DMS53 treated with DMSO at 0.1 percent for 48 hours (cell line): ENCODE measurements around the gene PSD4.

Source experiments
- DNase-seq: peaks from one replicate; lab custom pipeline; 2025; ENCODE audit not compliant: unreplicated experiment; lab: John Stamatoyannopoulos, UW

Gene PSD4

GRCh38 chr2:113141451-113141850 lies 32.3 kb upstream of the PSD4 start:
- no peak for DNase-seq

- no peak for DNase-seq
These were observed 31.5 kb upstream of the PSD4 start for GRCh38 chr2:113142290-113142689.

- DNase-seq = no peak
These were observed 29.5 kb upstream of the PSD4 start for GRCh38 chr2:113144259-113144658.

GRCh38 chr2:113148606-113149552 lies 24.9 kb upstream of the PSD4 start:
- DNase-seq = no peak

- no peak for DNase-seq
These were observed 24.1 kb upstream of the PSD4 start for GRCh38 chr2:113149553-113150257.

- no peak for DNase-seq
These were observed 23.5 kb upstream of the PSD4 start for GRCh38 chr2:113150258-113150601.

- no peak for DNase-seq
These were observed 18.4 kb upstream of the PSD4 start for GRCh38 chr2:113155331-113155730.

GRCh38 chr2:113156278-113157117 lies 17.3 kb upstream of the PSD4 start:
- DNase-seq = peak; percentile 66

- peak; percentile 73 for DNase-seq
These were observed 16.5 kb upstream of the PSD4 start for GRCh38 chr2:113157118-113157896.

- peak; percentile 23 for DNase-seq
These were observed 15.6 kb upstream of the PSD4 start for GRCh38 chr2:113157897-113158753.

GRCh38 chr2:113158884-113159553 lies 14.8 kb upstream of the PSD4 start:
- DNase-seq = no peak

- no peak for DNase-seq
These were observed 13.5 kb upstream of the PSD4 start for GRCh38 chr2:113160248-113160647.

- no peak for DNase-seq
These were observed 12.8 kb upstream of the PSD4 start for GRCh38 chr2:113160962-113161361.

GRCh38 chr2:113162173-113162572 lies 11.6 kb upstream of the PSD4 start:
- no peak for DNase-seq

- no peak for DNase-seq
These were observed 10.9 kb upstream of the PSD4 start for GRCh38 chr2:113162869-113163268.

GRCh38 chr2:113164215-113164929 lies 9.4 kb upstream of the PSD4 start:
- DNase-seq = no peak

- DNase-seq = peak; percentile 10
These were observed 8.7 kb upstream of the PSD4 start for GRCh38 chr2:113164930-113165585.

GRCh38 chr2:113166187-113166645 lies 7.6 kb upstream of the PSD4 start:
- DNase-seq = no peak
